ENCODE measurements around the gene CCDC14.
"Not testable (repeated sequence)": the region's sequence is repeated elsewhere in the genome, so short reads cannot be mapped to it uniquely, and the experiment has no call there.

Gene CCDC14

GRCh38 chr3:123960781-123961507, at the start of gene CCDC14:
Gene CCDC14, minus strand, starts transcription at chr3:123961229. Its CDS starts 56 bp downstream, at chr3:123961173.
- peak; percentile 89 for DNase-seq (ENCODE audit: low read depth)
- peak within 1 kb of the TSS; percentile 80 for H3K4me3 ChIP-seq (ENCODE audit: low read depth, low read length)

GRCh38 chr3:124008321-124008720, 47.3 kb upstream of the CCDC14 start:
- DNase-seq (ENCODE audit: low read depth); H3K4me3 ChIP-seq (ENCODE audit: low read depth, low read length): not testable (repeated sequence)

GRCh38 chr3:124007186-124007585, 46.2 kb upstream of the CCDC14 start:
- DNase-seq (ENCODE audit: low read depth): no peak
- no peak overlapping the region for H3K4me3 ChIP-seq (ENCODE audit: low read depth, low read length)

GRCh38 chr3:124002405-124003079, 41.5 kb upstream of the CCDC14 start:
- not testable (repeated sequence) for DNase-seq (ENCODE audit: low read depth)

GRCh38 chr3:124001366-124001765, 40.3 kb upstream of the CCDC14 start:
- not testable (repeated sequence) for DNase-seq (ENCODE audit: low read depth); H3K4me3 ChIP-seq (ENCODE audit: low read depth, low read length)

More at GRCh38 chr3:124002405-124003079, 41.5 kb upstream of the CCDC14 start:
- H3K4me3 ChIP-seq (ENCODE audit: low read depth, low read length): not testable (repeated sequence)

- H3K4me3 ChIP-seq (ENCODE audit: low read depth, low read length): no peak overlapping the region
- no peak for DNase-seq (ENCODE audit: low read depth)
Measured at GRCh38 chr3:123997543-123997942, 36.5 kb upstream of the CCDC14 start.

GRCh38 chr3:123993818-123994217, 32.8 kb upstream of the CCDC14 start:
- H3K4me3 ChIP-seq (ENCODE audit: low read depth, low read length): no peak overlapping the region
- DNase-seq (ENCODE audit: low read depth): no peak

GRCh38 chr3:123991730-123992588, 30.9 kb upstream of the CCDC14 start, which contains the start of gene ROPN1:
Gene ROPN1, minus strand, starts transcription at chr3:123992124. Its CDS starts 11,643 bp downstream, at chr3:123980481.
- DNase-seq (ENCODE audit: low read depth); H3K4me3 ChIP-seq (ENCODE audit: low read depth, low read length): not testable (repeated sequence)

- DNase-seq (ENCODE audit: low read depth): no peak
- H3K4me3 ChIP-seq (ENCODE audit: low read depth, low read length): no peak overlapping the region
Measured at GRCh38 chr3:123986427-123986826, 25.4 kb upstream of the CCDC14 start.

- DNase-seq (ENCODE audit: low read depth): no peak
- H3K4me3 ChIP-seq (ENCODE audit: low read depth, low read length): no peak overlapping the region
Measured at GRCh38 chr3:123984957-123985356, 23.9 kb upstream of the CCDC14 start.

- no peak overlapping the region for H3K4me3 ChIP-seq (ENCODE audit: low read depth, low read length)
- DNase-seq (ENCODE audit: low read depth): no peak
Measured at GRCh38 chr3:123984350-123984749, 23.3 kb upstream of the CCDC14 start.

- not testable (repeated sequence) for DNase-seq (ENCODE audit: low read depth); H3K4me3 ChIP-seq (ENCODE audit: low read depth, low read length)
Measured at GRCh38 chr3:123981317-123981716, 20.3 kb upstream of the CCDC14 start.

- no peak for DNase-seq (ENCODE audit: low read depth)
- H3K4me3 ChIP-seq (ENCODE audit: low read depth, low read length): no peak overlapping the region
Measured at GRCh38 chr3:123980539-123980938, 19.5 kb upstream of the CCDC14 start.

GRCh38 chr3:123979525-123980501, 18.8 kb upstream of the CCDC14 start:
- not testable (repeated sequence) for DNase-seq (ENCODE audit: low read depth)
- H3K4me3 ChIP-seq (ENCODE audit: low read depth, low read length): peak overlapping the region; percentile 45

- not testable (repeated sequence) for DNase-seq (ENCODE audit: low read depth); H3K4me3 ChIP-seq (ENCODE audit: low read depth, low read length)
Measured at GRCh38 chr3:123976904-123977303, 15.9 kb upstream of the CCDC14 start.

GRCh38 chr3:123976181-123976898, 15.3 kb upstream of the CCDC14 start:
- DNase-seq (ENCODE audit: low read depth): peak; percentile 14
- not testable (repeated sequence) for H3K4me3 ChIP-seq (ENCODE audit: low read depth, low read length)

- not testable (repeated sequence) for DNase-seq (ENCODE audit: low read depth); H3K4me3 ChIP-seq (ENCODE audit: low read depth, low read length)
Measured at GRCh38 chr3:123975030-123975429, 14.0 kb upstream of the CCDC14 start.

GRCh38 chr3:123971406-123971805, 10.4 kb upstream of the CCDC14 start:
- DNase-seq (ENCODE audit: low read depth): no peak

More at GRCh38 chr3:123971406-123971805, 10.4 kb upstream of the CCDC14 start:
- no peak overlapping the region for H3K4me3 ChIP-seq (ENCODE audit: low read depth, low read length)
